HuH-7.5 (cell line): ENCODE results near the gene ADIRF.
"Not testable (repeated sequence)": the region's sequence is repeated elsewhere in the genome, so short reads cannot be mapped to it uniquely, and the experiment has no call there.

Experiments
- DNase-seq: peaks from one replicate; pipeline ENCODE4 v3.0.0; 2011; ENCODE audit warnings: low spot score

The ADIRF gene

DNA sequence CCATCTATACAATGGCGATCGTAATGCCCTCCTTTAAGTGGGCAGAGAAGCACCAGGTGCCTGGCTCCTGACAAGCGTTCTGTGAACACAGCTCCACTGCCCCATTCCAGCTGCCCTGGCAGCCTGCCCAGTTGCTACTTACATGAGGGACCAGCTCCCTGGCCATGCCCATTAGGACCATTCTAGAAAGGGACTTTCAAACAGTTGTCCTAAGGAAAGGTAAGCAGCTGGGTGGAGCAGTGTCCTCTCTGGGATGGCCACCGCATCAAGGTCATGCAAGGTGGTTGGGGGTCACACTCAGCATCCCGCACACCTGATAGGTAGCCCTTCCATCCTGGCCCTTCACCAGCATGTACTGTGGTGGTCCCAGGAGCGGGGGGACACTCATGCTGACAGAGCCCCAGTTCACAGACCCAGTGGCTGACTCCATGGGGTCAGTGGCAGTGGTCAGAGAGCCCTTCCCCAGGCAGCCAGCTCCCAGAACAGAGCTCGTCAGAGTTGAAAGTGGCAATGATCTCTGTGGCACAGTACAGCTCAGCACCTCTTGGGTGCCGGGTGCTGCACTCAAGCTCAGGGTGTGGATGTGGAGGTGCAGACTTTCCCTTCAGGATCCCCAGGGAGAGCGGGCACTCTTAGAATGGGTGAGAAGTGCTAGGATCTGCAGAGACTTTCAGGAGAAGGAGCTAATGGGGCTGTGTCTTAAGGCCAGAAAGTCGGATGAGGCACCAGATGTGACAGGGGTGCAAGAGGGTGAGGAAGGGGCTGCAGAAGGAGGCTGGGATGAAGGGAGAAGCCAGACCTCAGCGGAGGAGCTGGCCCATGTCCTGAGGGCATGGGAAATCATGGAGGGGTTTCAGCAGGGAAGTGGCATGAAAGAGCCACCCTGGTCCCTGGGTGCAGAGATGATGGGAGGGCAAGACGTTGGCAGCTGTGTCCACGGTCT lies 21.8 kb upstream of the ADIRF start:
- DNase-seq, result no peak

DNA sequence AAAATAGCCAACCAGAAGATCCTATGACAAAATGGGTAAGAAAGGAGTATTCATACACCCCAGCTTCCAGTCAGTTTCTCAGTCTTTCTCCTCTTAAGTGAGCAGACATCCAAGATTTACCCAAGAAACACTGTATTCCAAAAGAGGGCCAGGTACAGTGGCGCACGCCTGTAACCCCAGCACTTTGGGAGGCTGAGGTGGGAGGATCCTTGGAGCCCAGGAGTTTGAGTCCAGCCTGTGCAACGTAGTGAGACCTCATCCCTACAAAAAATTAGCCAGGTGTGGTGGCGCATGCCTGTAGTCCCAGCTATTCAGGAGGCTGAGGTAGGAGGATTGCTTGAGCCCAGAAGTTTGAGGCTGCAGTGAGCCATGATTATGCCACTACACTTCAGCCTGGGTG lies 20.5 kb upstream of the ADIRF start:
- DNase-seq, result not testable (repeated sequence)

DNA sequence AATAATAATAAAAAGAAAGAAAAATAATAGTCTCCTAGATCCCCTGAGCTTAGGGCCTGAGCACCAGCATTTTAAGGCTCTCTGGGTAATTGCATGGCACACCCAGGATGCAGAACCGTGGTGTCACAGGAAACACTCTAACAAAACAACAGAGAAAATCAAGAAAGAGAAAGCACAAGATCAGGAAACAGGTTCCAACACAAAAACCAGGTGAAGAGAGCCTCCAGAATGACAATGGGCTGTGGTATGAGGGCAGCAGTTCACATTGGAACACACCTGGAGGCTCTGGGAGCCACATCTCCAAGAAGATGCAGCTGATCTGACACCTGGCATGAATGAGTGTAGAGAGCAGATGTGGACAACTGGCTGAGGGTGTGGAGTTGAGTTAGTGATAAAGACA lies 17.9 kb upstream of the ADIRF start:
- DNase-seq, result no peak

DNA sequence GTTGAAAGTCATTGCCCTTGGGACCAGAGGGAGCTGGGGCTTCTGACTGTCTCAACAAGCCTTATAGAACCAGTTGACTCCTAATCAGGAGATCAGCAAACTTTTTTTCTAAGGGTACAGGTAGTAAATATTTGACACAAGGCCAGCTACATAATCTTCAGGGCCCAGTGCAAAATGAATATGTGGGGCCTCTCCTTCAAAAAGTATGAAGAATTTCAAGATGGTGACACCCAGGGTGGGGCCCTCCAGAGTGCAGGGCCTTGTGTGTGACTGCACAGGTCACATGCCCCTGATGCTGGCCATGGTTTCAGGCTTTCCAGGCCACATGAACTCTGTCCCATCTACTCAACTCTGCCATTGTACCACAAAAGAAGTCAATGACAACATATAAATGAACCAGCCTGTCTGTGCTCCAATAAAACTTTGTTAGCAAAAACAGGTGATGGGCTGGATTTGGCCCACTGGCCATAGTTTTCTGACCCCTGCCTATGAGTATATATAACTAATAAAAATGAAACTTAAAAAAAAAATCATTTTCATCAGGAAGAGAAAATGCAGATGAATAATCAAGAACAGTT lies 17.0 kb upstream of the ADIRF start:
- DNase-seq, result no peak

DNA sequence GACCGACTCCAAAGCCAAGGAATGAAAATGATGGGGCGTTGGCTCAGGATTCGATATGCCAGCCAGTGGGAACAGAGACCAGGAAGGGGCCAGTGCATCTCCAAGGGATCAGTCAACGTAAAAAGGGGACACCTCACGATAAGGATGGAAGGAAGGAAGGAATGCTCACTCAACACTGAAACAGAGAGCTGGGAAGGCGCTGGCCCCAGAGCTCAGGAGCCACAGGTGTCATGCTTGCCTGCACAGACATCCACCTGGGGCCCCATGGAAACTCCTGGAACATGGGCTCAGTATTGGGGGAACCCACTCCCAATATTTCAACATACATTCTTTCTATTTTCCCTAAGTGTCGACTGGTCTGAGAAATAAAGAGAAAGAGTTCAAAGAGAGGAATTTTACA lies 16.2 kb upstream of the ADIRF start:
- no peak for DNase-seq

DNA sequence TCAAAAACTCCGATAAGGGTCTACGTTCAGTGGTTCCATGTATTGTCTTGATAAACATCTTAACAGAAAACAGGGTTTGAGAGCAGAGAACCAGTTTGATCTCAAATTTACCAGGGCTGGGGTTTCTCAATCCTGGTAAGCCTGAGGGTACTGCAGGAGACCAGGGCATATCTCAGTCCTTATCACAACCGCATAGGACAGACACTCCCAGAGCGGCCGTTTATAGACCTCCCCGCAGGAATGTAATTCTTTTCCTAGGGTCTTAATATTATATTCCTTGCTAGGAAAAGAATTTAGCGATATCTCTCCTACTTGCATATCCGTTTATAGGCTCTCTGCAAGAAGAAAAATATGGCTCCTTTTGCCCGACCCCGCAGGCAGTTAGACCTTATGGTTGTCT lies 15.6 kb upstream of the ADIRF start:
- not testable (repeated sequence) for DNase-seq

DNA sequence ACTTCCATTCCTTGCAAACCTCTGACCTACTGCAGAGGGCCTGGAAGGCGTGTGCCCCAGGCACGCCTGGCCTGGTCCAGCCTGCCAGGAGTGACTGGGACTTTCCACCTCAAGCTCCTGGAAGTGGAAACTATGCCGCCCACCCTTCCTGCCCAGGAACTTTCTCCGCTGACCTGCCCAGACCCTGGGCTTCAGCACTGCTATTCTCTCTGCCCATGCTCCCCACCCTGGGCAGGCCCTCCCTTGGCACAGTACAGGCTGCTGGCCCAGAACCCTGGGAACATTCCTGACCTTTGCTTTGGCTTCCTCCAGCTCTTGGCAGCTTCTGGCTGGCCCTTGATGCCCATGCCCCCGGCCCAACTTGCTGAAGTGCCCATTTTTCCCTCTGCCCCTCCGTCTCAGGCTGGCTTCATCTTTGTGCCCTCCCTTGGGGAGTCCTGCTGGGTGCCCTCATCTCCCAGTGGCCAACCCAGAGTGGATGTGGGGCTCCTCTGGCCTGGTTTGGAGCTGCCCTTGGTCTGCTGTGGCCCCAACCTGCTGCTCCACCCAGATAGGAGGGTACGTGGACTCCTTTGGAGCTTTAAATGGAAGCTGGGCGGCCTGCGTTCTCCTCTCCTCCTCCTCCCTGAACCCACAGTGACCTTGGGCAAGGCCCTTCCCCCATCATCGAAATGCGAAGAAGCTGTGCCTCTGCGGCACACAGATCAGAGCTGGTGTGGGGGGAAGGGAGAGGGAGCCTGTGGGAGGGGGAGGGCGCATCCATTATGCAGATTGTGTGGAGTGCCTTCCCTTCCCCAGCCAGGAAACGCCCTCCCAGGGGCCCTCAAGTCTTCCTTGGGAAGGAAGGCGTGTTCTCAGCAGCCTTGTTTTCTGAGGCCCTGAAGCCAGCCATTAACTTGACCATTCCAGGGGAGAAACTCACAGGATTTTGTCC lies 14.3 kb upstream of the ADIRF start:
- no peak for DNase-seq

DNA sequence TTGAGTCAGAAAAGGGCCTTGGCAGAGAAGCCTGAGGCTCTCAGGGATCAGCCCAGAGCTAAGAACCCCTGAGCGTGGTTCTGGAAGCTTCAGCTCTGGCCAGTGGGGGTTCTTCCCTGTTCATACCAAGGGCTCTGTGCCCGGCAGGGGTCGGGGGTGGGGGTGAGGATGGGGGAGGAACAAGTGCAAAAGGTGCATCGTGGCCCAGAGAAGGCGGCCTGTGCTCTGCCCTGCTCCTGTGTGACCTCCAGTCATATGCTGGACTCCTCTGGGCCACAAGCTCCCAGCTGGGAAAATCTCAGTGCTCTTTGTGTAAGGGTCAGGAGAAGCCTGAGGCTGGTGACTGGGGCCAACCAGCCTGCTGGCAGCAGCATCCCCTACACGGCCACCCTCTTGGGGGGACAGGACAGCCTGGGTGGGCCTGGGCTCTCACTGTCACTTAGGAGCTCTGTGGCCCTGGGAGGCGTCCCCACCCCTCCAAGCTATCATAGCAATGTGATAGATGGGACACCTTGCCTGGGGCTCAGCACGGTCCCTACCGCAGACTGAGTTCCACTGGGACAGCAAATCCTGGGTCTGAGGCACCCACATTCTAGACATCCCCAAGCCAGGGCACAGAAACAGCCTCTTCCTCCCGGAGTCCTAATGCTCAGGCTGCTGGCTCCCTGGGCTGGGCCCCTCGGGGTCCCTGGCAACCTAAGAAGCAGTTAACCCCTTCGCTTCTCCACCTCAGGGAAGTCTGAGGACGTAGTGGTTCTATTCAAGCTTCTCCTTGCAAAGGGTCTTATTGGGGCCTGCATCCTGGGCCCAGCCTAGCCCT lies 13.4 kb upstream of the ADIRF start:
- DNase-seq, result no peak

DNA sequence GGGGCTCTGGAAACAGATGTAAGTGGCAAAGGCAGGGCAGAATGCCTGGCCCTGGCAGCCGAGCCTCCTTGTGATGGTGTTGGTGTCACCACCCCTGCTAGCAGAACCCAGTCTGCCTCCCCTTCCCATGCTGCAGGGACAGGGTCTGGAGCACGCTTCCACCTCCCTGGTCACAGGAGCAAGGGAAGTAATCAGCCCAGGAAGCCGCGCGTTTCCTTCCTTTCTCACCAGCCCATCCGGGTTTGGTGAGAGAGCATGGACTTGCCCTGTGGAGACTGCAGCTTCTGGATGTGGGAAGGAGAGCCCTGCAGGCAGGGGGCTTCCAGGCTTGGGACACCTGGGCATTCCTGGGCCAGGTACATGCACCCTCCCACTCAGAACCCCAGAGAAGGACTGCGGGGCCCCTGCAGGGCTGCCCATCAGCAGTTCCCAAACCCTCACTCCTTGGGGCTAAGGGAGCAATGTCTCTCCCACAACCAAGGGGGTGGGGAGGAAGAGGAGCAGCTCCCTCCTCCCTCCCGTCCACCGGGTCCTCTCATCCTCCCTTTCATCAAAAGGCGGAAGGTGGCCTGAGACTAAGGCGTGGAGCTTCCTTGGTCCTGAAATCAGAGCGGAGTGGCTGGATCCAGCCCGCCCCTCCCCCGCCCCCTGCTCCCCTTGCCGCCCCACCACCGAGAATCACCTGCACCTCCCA lies 12.6 kb upstream of the ADIRF start:
- DNase-seq, result no peak

DNA sequence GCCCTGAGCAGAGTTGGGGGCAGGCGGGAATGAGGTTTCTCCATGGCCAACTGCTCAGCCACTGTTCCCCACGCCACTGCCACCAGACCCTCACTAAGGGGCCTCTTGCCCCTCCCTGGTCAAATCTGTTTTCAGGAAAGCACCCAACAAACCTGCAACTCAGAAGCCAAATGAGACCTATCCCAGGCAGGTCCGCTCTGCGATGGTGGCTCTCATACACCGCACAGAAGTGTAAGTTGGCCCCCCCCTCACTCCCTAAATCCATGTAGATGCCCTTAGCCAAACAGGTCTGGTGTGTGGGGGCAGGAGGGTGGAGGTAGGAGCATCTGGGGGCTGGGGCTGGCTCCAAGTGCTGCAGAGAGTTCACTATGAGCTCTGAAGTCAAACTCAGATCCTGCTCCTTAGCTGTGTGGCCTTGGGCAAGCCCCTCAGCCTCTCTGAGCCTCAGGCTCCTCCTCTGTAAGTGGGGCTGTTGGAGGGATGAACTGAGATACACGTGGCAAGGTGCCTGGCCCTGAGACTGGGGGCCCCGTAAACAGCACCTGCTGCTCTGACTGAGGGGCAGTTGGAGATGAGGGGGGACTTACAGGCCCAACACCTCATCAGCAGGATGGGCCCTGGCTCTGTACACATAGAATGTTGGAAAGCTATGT lies 12.0 kb upstream of the ADIRF start:
- no peak for DNase-seq

DNA sequence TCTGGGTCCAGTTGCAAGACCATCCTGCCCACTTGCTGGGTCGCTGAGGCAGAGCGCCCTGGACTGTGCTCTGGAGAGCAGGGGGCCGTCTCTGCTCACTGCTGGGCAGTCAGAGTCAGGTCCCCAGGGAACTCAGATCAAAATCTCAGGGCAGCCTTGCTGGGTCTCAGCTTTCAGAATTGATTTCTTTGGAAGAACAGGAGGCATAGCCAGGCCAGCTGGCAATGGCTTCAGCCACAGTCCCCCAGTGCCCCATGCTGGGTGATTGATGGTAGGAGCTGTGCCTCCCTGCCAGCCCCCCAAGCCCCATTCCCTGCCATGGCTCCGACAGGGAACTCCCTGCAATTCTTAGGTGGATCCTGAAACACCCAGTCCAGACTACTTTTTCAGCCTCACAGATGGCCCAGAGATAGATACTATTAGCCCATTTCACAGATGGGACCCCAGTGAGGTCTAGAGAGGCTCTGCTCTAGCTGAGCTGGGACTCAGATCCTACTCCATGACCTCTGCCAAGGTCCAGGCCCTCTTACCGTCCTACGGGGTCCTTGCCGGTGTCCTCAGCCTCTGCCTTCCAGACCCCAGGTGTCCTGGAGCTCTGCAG lies 11.3 kb upstream of the ADIRF start:
- DNase-seq, result no peak

DNA sequence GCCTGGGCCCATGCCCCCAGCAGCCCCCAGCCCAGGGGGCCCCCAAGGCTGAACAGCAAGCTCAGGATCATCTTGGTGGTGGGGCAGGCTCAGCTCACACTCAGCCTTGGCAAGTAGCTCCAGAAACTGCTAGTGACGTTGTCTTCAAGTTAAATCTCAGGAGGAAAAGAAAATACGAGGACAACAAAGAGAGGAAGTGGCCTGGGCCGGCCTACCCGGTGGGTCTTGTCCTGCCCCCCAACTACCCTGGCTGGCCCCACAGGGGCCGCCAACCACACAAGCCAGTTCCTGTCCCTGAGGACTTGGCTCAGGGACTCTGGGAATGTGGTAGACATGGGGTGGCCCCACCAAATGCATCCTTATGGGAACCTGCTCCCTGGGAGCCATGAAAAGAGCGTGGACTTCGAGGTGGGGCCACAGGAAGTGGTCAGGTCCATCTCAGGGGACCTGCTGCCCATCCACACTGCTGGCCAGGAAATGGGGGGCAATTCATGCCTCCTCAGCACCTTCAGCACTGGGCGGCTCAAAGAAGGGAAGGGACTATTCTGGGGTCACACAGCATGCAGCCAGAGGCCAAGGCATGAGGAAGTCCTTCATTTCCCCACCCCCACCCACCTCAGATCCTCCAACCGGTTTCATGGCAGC lies 10.7 kb upstream of the ADIRF start, which contains the start of gene MMRN2:
Gene MMRN2 (minus strand): TSS at position 145 of the 645 bp plus-strand sequence. CDS start 74 bp downstream, at position 71.
- DNase-seq, result no peak

DNA sequence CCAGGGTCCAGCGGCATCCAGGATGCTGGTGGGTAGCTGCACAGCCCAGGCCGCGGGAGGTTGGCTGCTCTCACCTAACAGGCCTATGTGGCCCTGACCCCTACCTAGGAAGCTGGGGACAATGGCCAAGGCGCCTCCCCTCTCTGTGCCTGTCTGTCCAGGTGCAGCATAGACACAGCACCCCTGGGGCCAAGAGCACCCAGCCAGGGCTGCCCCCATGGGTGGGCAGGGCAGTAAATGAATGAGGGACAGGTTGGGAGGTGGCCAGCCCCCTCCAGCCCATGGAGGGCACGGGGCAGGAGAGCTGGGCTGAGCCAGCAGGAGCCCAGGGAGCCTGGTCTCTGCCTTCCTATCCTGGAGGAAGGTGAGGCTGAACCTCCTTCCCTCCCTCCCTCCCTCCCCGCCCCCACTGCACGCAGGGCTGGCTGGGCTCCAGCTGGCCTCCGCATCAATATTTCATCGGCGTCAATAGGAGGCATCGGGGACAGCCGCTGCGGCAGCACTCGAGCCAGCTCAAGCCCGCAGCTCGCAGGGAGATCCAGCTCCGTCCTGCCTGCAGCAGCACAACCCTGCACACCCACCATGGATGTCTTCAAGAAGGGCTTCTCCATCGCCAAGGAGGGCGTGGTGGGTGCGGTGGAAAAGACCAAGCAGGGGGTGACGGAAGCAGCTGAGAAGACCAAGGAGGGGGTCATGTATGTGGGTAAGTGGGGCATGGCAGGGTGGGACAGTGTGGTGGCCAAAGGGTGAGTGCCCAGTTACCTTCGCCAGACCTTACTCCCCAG lies 10.0 kb upstream of the ADIRF start, which contains the start of gene SNCG:
Gene SNCG (plus strand): TSS at position 484 of the 785 bp plus-strand sequence. CDS start 99 bp downstream, at position 583.
- DNase-seq, result no peak

DNA sequence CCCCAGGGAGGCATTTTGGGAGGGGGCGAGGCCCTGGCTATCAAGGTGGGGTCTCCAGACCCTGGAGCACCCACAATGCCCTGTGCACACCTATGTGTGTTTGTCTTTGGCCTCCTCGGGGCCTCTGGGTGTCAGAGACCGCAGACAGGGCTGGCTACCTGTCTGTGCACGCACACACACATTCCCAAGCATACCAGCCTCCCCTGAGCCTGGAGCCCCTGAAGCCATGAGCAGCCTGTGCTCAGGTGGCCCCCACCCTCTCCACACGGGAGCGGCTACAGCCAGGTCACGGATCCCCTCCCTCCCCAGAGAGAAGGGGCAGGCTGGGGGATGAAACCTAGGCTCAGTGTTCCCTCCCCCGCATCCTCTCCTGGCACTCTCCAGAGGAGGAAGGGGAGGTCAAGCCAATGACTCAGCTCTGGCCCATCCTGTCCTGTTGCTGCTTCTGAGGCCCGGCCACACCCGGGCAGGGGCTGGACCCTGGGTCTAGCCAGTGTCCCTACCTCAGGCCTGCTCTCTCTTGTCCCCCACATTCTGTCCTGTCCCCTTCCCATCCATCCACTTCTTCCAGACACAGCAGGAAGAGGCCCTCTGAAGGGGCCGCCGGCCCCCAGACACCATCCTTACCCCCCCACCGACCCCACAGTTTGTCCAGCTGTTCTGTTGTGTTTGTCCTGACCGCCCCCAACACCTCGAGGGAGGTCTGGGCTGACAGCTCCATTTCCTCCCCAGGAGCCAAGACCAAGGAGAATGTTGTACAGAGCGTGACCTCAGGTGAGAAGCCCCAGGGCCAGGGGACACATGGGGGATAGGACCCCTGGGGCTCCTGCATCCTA lies 9.2 kb upstream of the ADIRF start:
- DNase-seq, result no peak

DNA sequence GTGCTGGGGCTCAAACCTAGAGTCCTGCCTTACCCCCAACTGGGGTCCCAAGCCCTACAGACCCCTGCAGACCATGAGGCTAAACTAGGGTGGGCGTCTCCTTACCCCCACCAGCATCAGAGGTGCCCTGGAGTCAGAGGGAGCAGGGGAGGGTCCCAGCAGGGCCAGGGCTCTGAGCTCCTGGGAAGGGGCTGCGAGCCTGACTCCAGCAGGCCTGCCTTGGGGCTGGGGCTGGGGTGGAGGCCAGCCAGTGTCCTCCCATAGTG lies 8.6 kb upstream of the ADIRF start:
- DNase-seq, result no peak

DNA sequence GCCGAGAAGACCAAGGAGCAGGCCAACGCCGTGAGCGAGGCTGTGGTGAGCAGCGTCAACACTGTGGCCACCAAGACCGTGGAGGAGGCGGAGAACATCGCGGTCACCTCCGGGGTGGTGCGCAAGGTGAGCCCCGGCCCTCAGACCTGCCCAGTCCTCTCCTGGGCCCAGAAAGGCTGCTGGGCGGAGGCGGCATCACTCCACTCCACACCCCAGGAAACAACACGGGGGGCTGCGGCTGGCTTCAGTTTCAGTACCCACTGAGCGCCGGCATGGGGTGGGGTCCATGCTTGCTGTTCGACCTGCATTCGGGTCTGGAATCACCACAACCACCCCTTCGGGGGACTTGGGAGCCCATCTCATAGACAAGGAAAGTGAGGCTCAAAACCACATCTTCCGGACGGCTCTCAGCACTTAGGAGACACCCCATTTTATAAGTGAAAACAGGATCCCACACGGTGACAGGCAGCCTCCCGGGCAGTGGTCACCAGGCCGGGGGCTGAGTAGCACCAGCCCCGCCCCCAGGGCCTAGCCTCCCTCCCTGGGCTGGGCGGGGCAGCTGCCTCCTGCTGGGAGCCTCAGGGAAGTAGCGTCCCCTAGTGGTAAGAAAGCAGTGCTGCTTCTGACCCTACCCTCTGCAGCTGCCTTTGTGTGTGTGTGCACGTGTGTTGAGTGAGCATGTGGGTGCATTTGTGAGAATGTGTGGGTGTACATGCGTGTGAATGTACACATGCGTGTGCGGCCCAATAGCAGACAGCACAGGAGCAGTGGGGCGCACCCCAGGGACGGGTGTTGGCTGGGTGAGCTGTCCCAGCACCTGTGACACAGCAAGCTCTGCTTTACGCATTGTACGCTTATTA lies 8.0 kb upstream of the ADIRF start:
- DNase-seq, result peak; percentile 77
